Heart left ventricle (tissue), 16 donors: Measurements from ENCODE around the gene PDK2. TPM values are rescaled to one million over a fixed set of nuclear protein-coding genes. Genes with fewer than 3 reads are reported as not detected.

Experiments
- ATAC-seq, 4 donors: fragments of 200-7000 bp; cut with Tn5 transposase; one replicate each; pipeline ENCODE4 v1.9.1; 2020 to 2022; ENCODE audit warnings: moderate library complexity in 4 of 4, mild to moderate bottlenecking in 3 of 4, moderate number of reproducible peaks in 1 of 4
- DNase-seq, 5 donors: peaks; one replicate each; pipeline ENCODE4 v3.0.0-alpha.2; 2020
- H3K27ac ChIP-seq, 12 donors: fragments of 200-600 bp; sonication (generic) in 4 of 12; one replicate each; pipeline versions ENCODE4 v1.5.0 to v1.8.0; 2016 to 2022; ENCODE audit warnings: mild to moderate bottlenecking in 2 of 12
- H3K27me3 ChIP-seq, 9 donors: fragments of 200-600 bp; sonication (generic) in 2 of 9; one replicate each; pipeline versions ENCODE4 v1.5.1 to v1.8.0; 2016 to 2022; ENCODE audit warnings: mild to moderate bottlenecking in 3 of 9
- H3K36me3 ChIP-seq, 9 donors: fragments of 200-600 bp; sonication (generic) in 2 of 9; one replicate each; pipeline versions ENCODE4 v1.5.0 to v1.8.0; 2018 to 2022; ENCODE audit warnings: mild to moderate bottlenecking in 2 of 9
- H3K4me1 ChIP-seq, 12 donors: fragments of 200-600 bp; sonication (generic) in 4 of 12; one replicate each; pipeline versions ENCODE4 v1.5.0 to v1.8.0; 2016 to 2022; ENCODE audit warnings: mild to moderate bottlenecking in 3 of 12
- H3K4me3 ChIP-seq, 12 donors: fragments of 200-600 bp; sonication (generic) in 4 of 12; one replicate each; pipeline versions ENCODE4 v1.5.0 to v1.8.0; 2017 to 2022; ENCODE audit warnings: mild to moderate bottlenecking in 9 of 12, moderate library complexity in 4 of 12
- H3K9me3 ChIP-seq, 12 donors: fragments of 200-600 bp; sonication (generic) in 4 of 12; one replicate each; pipeline versions ENCODE4 v1.5.0 to v1.8.0; 2016 to 2022; ENCODE audit warnings: mild to moderate bottlenecking in 1 of 12
- CTCF ChIP-seq, 12 donors: fragments of 200-600 bp; sonication (generic) in 4 of 12; IDR thresholded peaks; one replicate each; pipeline versions ENCODE4 v1.5.0 to v1.8.0; 2018 to 2022; ENCODE audit warnings: antibody characterized with exemption in 12 of 12, mild to moderate bottlenecking in 5 of 12
- POLR2A ChIP-seq, 2 donors: fragments of 450-650 bp; IDR thresholded peaks; one replicate each; pipeline ENCODE4 v1.6.1; 2017; ENCODE audit warnings: antibody characterized with exemption in 2 of 2, mild to moderate bottlenecking in 2 of 2, moderate library complexity in 2 of 2
- WGBS, 4 donors: extraction: QIAGEN DNeasy Blood & Tissue Kit in 2 of 4; methylation state at CpG; one replicate each; pipeline versions ENCODE4 v1.1.5 to v1.1.7; 2013 to 2018; 5-methylcytosine and 5-hydroxymethylcytosine counted together
- intact Hi-C, 10 donors: fragments of 100-400 bp; cut with DNase I; formaldehyde crosslinking; loops; one replicate each; pipeline versions ENCODE4 v1.11.1 to v1.14.2; 2022
- polyA plus RNA-seq, 2 donors: library from polyadenylated mRNA; stranded (reverse); fragments of 200-250 nt; gene quantifications; one replicate each; pipeline ENCODE4 v1.2.3, GENCODE V29; 2013
- total RNA-seq, 9 donors: library from RNA; depleted of rRNA in 2 of 9; stranded (reverse); fragments of >200 nt in 2 of 9; fragmentation: NEBNext Ultra II Directional in 3 of 9; extraction: Animal tissue kit (Norgen Biotek cat#: 25700) in 3 of 9; gene quantifications; one replicate each; pipeline versions ENCODE4 v1.1.0 to v1.2.4, GENCODE V29; 2016 to 2023
- donor health status: ischemic (EF 13 %, LVEDD 7.1; RV severe dilation, severe dysfunction).
- donor health status: healthy with polysubstance abuse.
- donor health status: DM: no; HTN: yes; CAD: no.
- donor health status: DM: no; HTN: no; CAD: no.
- donor health status: ischemic (EF 25% LVEDD 6.9; RV normal size, moderate dysfunction).
- donor health status: ischemic (EF 25% LVEDD 5.7; RV mildly dilated, moderate dysfunction).
- donor health status: healthy.
- donor health status: DM: yes; HTN: yes; CAD: no.
- donor health status: ischemic (EF 35%, LVEDD 5.7; RV mildly dilated, moderate dysfunction).
- donor health status: nonischemic (EF 11% LVEDD 7.7; RV severe dilation, severe dysfunction).
- donor health status: DM: yes; HTN: yes; CAD: no.
- donor health status: PGD.
- donor health status: ischemic (EF 29% LVEDD 5.4; RV normal size, mild dysfunction).
- donor health status: nonischemic (EF 23%, LVEDD 6.1; RV moderate dilation, normal function).

The PDK2 gene
- total and polyA plus RNA-seq, 11 donors, result 125 to 490 (median 187) TPM

DNA sequence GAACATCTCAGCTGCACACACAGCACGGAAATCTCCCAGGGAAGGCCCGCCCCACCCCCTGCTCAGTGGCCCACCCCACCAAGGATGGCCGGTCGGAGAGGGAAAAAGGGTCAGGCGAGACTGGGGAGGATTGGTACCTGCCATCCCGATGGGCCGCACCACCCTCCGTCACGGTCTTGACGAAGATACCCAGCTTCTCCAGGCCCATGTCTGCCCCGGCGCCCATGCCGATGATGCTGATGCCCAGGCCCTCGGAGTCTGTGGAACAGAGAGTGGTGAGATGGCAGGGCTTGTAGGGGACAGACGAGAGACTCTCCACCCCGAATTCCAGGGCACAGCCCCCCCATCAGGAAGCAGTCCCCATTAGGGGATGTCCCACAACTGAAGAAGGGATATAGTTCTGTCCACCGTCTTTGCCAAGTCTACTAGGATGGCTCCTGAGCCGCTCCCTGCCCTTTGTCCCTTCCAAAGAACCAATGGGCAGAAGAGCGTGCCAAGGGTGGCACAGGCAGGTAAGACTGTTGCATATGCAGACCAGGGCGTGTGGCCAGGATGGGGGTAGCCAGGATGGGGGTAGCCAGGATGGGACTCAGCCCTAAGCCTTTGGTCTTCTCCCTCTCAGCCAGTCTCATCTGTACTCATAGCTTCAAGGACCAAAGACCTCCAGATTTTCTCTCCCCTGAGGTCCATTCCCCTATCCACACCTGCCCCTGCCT, 48.5 kb downstream of the PDK2 start:
- 89 to 93% (median 91%) methylated on average over 19 to 20 of the region's 20 CpGs for WGBS, 4 donors
- no peak overlapping the region for H3K27ac ChIP-seq
- H3K4me3 ChIP-seq, result no peak overlapping the region
- TF ChIP-seq CTCF (IDR thresholded peaks at IDR 0.05) (no peak), POLR2A (IDR thresholded peaks at IDR 0.05) (no peak)
- no peaks in the 10 kb centered on the region for H3K9me3 ChIP-seq
- H3K4me1 ChIP-seq, result peaks cover 16 to 82% (median 64%) of the 10 kb centered on the region in 12 donors
- DNase-seq (peak in 1 of 5 donors; percentile 19), ATAC-seq (no peak)
- no peaks in the 10 kb centered on the region for H3K27me3 ChIP-seq
- intact Hi-C loops, result no loop called here
- H3K36me3 ChIP-seq, result peaks cover 0 to 67% (median 63%) of the 10 kb centered on the region in 9 donors

- intact Hi-C loops, result no loop called here
- Histone ChIP-seq H3K4me1 (peaks cover 16 to 87% (median 63%) of the 10 kb centered on the region in 12 donors), H3K27me3 (no peaks in the 10 kb centered on the region), H3K9me3 (no peaks in the 10 kb centered on the region), H3K4me3 (no peak overlapping the region), H3K27ac (peak overlapping the region in 3 of 12 donors; percentile 17 to 99 (median 95)), H3K36me3 (peaks cover 0 to 59% (median 56%) of the 10 kb centered on the region in 9 donors)
- 71 to 80% (median 77%) methylated on average over 6 of the region's 6 CpGs for WGBS, 4 donors
- ATAC-seq (no peak), DNase-seq (no peak)
- TF ChIP-seq CTCF (IDR thresholded peaks at IDR 0.05), result no peak
- no peak for TF ChIP-seq POLR2A (IDR thresholded peaks at IDR 0.05)
These were observed 49.2 kb downstream of the PDK2 start for GRCh38 chr17:50144355-50144754.

DNA sequence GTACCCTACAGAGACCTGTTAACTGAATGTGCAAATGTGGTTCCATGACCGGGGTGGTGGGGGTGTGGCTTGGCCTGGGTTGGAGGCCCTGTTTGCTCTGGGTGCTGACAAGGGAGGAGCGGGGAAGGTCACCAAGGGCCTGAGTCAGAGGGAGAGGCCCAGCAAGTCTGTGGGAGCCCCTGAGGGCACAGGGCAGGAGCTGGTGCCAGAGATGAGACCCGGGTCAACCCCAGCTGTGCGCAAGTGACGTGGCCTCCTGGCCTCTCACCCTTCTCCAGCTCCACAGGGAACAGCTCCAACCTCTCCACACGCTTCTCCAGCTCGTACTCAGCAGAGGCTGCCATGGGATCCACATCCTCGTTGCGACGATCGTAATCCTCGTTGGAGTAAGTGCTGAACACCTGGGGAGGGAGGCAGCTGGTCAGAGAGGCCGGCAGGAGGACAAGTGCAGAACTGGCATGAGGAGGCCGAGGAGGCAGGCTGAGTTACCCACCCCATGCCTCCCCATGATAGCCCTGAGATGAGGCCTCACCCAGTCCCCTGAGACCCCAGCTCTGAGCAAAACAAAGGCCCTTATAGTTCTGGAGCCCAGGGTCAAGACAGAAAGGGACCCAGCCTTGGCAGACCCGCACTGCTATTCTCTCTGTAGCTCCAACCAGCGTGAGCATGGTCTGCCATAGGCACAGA, 49.8 kb downstream of the PDK2 start:
- intact Hi-C loops, result loop anchor here in 1 of 10 donors (5.0 kb wide), 1 partner anchor 33 kb away; no protein-coding TSS in a partner anchor
- H3K9me3 ChIP-seq, result no peaks in the 10 kb centered on the region
- H3K27ac ChIP-seq, result peak overlapping the region in 10 of 12 donors; percentile 17 to 99 (median 64)
- peaks cover 0 to 53% (median 51%) of the 10 kb centered on the region in 9 donors for H3K36me3 ChIP-seq
- 46 to 61% (median 55%) methylated on average over 14 to 16 of the region's 16 CpGs for WGBS, 4 donors
- TF ChIP-seq POLR2A (IDR thresholded peaks at IDR 0.05) (no peak), CTCF (IDR thresholded peaks at IDR 0.05) (no peak)
- DNase-seq (peak in 2 of 5 donors; percentile 59 to 69), ATAC-seq (peak in 1 of 4 donors; percentile 2)
- peak overlapping the region in 2 of 12 donors; percentile 8 to 98 for H3K4me3 ChIP-seq
- peaks cover 16 to 86% (median 59%) of the 10 kb centered on the region in 12 donors for H3K4me1 ChIP-seq
- no peaks in the 10 kb centered on the region for H3K27me3 ChIP-seq
